HUES48 (cell line): ENCODE data around the gene GATD1.

Source experiments
- H3K27ac ChIP-seq: one replicate; pipeline ENCODE4 v1.7.0; 2013; ENCODE audit warnings: low read depth, low read length, inconsistent platforms
- H3K27me3 ChIP-seq: 2 replicates; pipeline ENCODE4 v1.6.1; 2013; ENCODE audit warnings: mild to moderate bottlenecking, low read length; ENCODE audit not compliant: control insufficient read depth, insufficient read depth
- H3K36me3 ChIP-seq: 2 replicates; pipeline ENCODE4 v1.6.1; 2013; ENCODE audit warnings: low read length; ENCODE audit not compliant: control insufficient read depth, insufficient read depth
- H3K4me1 ChIP-seq: 2 replicates; pipeline ENCODE4 v1.6.1; 2013; ENCODE audit warnings: mild to moderate bottlenecking, low read length; ENCODE audit not compliant: control insufficient read depth, insufficient read depth
- H3K4me3 ChIP-seq: 2 replicates; pipeline ENCODE4 v1.5.1; 2013; ENCODE audit warnings: mild to moderate bottlenecking, low read depth, low read length
- H3K9ac ChIP-seq: 2 replicates; pipeline ENCODE4 v1.6.1; 2013; ENCODE audit warnings: mild to moderate bottlenecking, low read depth, low read length, moderate library complexity
- H3K9me3 ChIP-seq: 2 replicates; pipeline ENCODE4 v1.6.1; 2013; ENCODE audit warnings: low read length; ENCODE audit not compliant: control insufficient read depth, insufficient read depth

The GATD1 gene

GRCh38 chr11:810040-810567 lies 32.8 kb upstream of the GATD1 start:
- Histone ChIP-seq H3K27ac (peak overlapping the region; percentile 100), H3K36me3 (peaks cover 34% of the 10 kb centered on the region), H3K4me1 (peaks cover 19% of the 10 kb centered on the region; the same call in 1 of the 2 replicates), H3K27me3 (no peaks in the 10 kb centered on the region), H3K9ac (peak overlapping the region; percentile 100), H3K9me3 (no peaks in the 10 kb centered on the region), H3K4me3 (peak overlapping the region; percentile 98)

- peaks cover 34% of the 10 kb centered on the region for H3K36me3 ChIP-seq
- peaks cover 20% of the 10 kb centered on the region for H3K4me1 ChIP-seq
- peak within 1 kb of the TSS; percentile 100 for H3K9ac ChIP-seq
- peak within 1 kb of the TSS; percentile 100 for H3K27ac ChIP-seq
- H3K4me3 ChIP-seq = peak within 1 kb of the TSS; percentile 98
- no peaks in the 10 kb centered on the region for H3K27me3 ChIP-seq
- H3K9me3 ChIP-seq = no peaks in the 10 kb centered on the region
Observed at GRCh38 chr11:809287-810039, 32.2 kb upstream of the GATD1 start, which contains the start of gene RPLP2. TSS of gene RPLP2 (plus strand) at chr11:809967. CDS start at chr11:810235, 268 bp downstream.

- Histone ChIP-seq H3K4me3 (peak overlapping the region; percentile 98), H3K27me3 (no peaks in the 10 kb centered on the region), H3K27ac (peak overlapping the region; percentile 100), H3K36me3 (peaks cover 29% of the 10 kb centered on the region), H3K9ac (peak overlapping the region; percentile 100), H3K9me3 (no peaks in the 10 kb centered on the region), H3K4me1 (peaks cover 23% of the 10 kb centered on the region)
Observed at GRCh38 chr11:808427-809286, 31.4 kb upstream of the GATD1 start.

GRCh38 chr11:804599-804964 lies 27.3 kb upstream of the GATD1 start:
- Histone ChIP-seq H3K9me3 (no peaks in the 10 kb centered on the region), H3K27ac (peak overlapping the region; percentile 21), H3K27me3 (no peaks in the 10 kb centered on the region), H3K4me1 (peaks cover 9% of the 10 kb centered on the region; the same call in 1 of the 2 replicates), H3K9ac (no peak overlapping the region), H3K36me3 (peaks cover 33% of the 10 kb centered on the region), H3K4me3 (peak overlapping the region; percentile 75)

- H3K27me3 ChIP-seq = no peaks in the 10 kb centered on the region
- no peak overlapping the region for H3K27ac ChIP-seq
- H3K9ac ChIP-seq = no peak overlapping the region
- peaks cover 39% of the 10 kb centered on the region for H3K36me3 ChIP-seq
- peak overlapping the region; percentile 75 for H3K4me3 ChIP-seq
- no peaks in the 10 kb centered on the region for H3K9me3 ChIP-seq
- peaks cover 9% of the 10 kb centered on the region; the same call in 1 of the 2 replicates for H3K4me1 ChIP-seq
Observed at GRCh38 chr11:803770-804598, 26.7 kb upstream of the GATD1 start.

GRCh38 chr11:803467-803742 lies 26.1 kb upstream of the GATD1 start:
- Histone ChIP-seq H3K36me3 (peaks cover 40% of the 10 kb centered on the region), H3K27ac (no peak overlapping the region), H3K27me3 (no peaks in the 10 kb centered on the region), H3K9me3 (no peaks in the 10 kb centered on the region), H3K4me3 (no peak overlapping the region), H3K9ac (no peak overlapping the region), H3K4me1 (peaks cover 9% of the 10 kb centered on the region; the same call in 1 of the 2 replicates)

- no peak overlapping the region for H3K4me3 ChIP-seq
- H3K36me3 ChIP-seq = peaks cover 40% of the 10 kb centered on the region
- H3K9ac ChIP-seq = no peak overlapping the region
- no peaks in the 10 kb centered on the region for H3K27me3 ChIP-seq
- no peaks in the 10 kb centered on the region for H3K9me3 ChIP-seq
- no peak overlapping the region for H3K27ac ChIP-seq
- peaks cover 9% of the 10 kb centered on the region; the same call in 1 of the 2 replicates for H3K4me1 ChIP-seq
Observed at GRCh38 chr11:802693-803466, 25.6 kb upstream of the GATD1 start.

GRCh38 chr11:802018-802617 lies 24.8 kb upstream of the GATD1 start:
- H3K27ac ChIP-seq = no peak overlapping the region
- no peak overlapping the region for H3K9ac ChIP-seq
- H3K36me3 ChIP-seq = peaks cover 40% of the 10 kb centered on the region
- no peak overlapping the region for H3K4me3 ChIP-seq
- peaks cover 10% of the 10 kb centered on the region for H3K4me1 ChIP-seq
- no peaks in the 10 kb centered on the region for H3K27me3 ChIP-seq
- no peaks in the 10 kb centered on the region for H3K9me3 ChIP-seq

GRCh38 chr11:801097-801780 lies 24.0 kb upstream of the GATD1 start:
- Histone ChIP-seq H3K9ac (no peak overlapping the region), H3K4me1 (peaks cover 18% of the 10 kb centered on the region), H3K27ac (no peak overlapping the region)

More at GRCh38 chr11:801097-801780, 24.0 kb upstream of the GATD1 start:
- H3K4me3 ChIP-seq = no peak overlapping the region
- H3K36me3 ChIP-seq = peaks cover 40% of the 10 kb centered on the region
- H3K9me3 ChIP-seq = no peaks in the 10 kb centered on the region
- no peaks in the 10 kb centered on the region for H3K27me3 ChIP-seq
